ENCODE data around the gene IRF2BP2. TPM values are rescaled to one million over a fixed set of nuclear protein-coding genes. Genes with fewer than 3 reads are reported as not detected.

IRF2BP2 gene
- total RNA-seq, 4 donors from 2014 or later = 82.7 to 120 (median 93.3) TPM

- Histone ChIP-seq H3K27me3 (no peaks in the 10 kb centered on the region), H3K4me1 (peaks cover 0 to 2% (median 0%) of the 10 kb centered on the region in 4 donors), H3K4me3 (no peak overlapping the region), H3K9me3 (no peaks in the 10 kb centered on the region), H3K36me3 (no peaks in the 10 kb centered on the region), H3K27ac (no peak overlapping the region)
- TF ChIP-seq POLR2A (IDR thresholded peaks at IDR 0.05) (no peak), POLR2AphosphoS5 (IDR thresholded peaks at IDR 0.05) (no peak), CTCF (IDR thresholded peaks at IDR 0.05) (no peak), EP300 (IDR thresholded peaks at IDR 0.05; ENCODE audit: low read depth) (no peak)
- in situ Hi-C loops (cut with MboI; ENCODE audit: low pct_ligation_motif_present in 1 of 4, low pct_unique_long_range_greater_than_20kb in 1 of 4, low sequenced_read_pairs in 3 of 4) = no loop called here
- DNase-seq = no peak
- intact Hi-C loops (cut with DNase I; ENCODE audit: low total_unique reads) = no loop called here
- 88 to 100% methylated on average over 1 of the region's 1 CpG for WGBS, 2 donors (ENCODE audit: low coverage in 1 of 2)
These were observed 41.6 kb downstream of the IRF2BP2 start for GRCh38 chr1:234568345-234568744.

- 98 to 100% methylated on average over 2 of the region's 2 CpGs for WGBS, 2 donors (ENCODE audit: low coverage in 1 of 2)
- no peak overlapping the region for H3K27ac ChIP-seq
These were observed 44.8 kb downstream of the IRF2BP2 start for GRCh38 chr1:234565132-234565531.

GRCh38 chr1:234564035-234565029 lies 45.6 kb downstream of the IRF2BP2 start:
- H3K4me3 ChIP-seq = no peak overlapping the region
- H3K9me3 ChIP-seq = no peaks in the 10 kb centered on the region
- intact Hi-C loops (cut with DNase I; ENCODE audit: low total_unique reads) = loop anchor here (2.0 kb wide), 1 partner anchor 28 kb away; no protein-coding TSS in a partner anchor
- H3K4me1 ChIP-seq = no peaks in the 10 kb centered on the region
- in situ Hi-C loops (cut with MboI; ENCODE audit: low pct_ligation_motif_present in 1 of 4, low pct_unique_long_range_greater_than_20kb in 1 of 4, low sequenced_read_pairs in 3 of 4) = no loop called here
- no peaks in the 10 kb centered on the region for H3K27me3 ChIP-seq
- 76 to 80% methylated on average over 6 to 7 of the region's 7 CpGs for WGBS, 2 donors (ENCODE audit: low coverage in 1 of 2)
- DNase-seq = no peak
- no peak overlapping the region for H3K27ac ChIP-seq
- TF ChIP-seq POLR2AphosphoS5 (IDR thresholded peaks at IDR 0.05) (no peak), CTCF (IDR thresholded peaks at IDR 0.05) (no peak), POLR2A (IDR thresholded peaks at IDR 0.05) (no peak), EP300 (IDR thresholded peaks at IDR 0.05; ENCODE audit: low read depth) (no peak)
- H3K36me3 ChIP-seq = no peaks in the 10 kb centered on the region

More at GRCh38 chr1:234565132-234565531, 44.8 kb downstream of the IRF2BP2 start:
- in situ Hi-C loops (cut with MboI; ENCODE audit: low pct_ligation_motif_present in 1 of 4, low pct_unique_long_range_greater_than_20kb in 1 of 4, low sequenced_read_pairs in 3 of 4) = no loop called here
- Histone ChIP-seq H3K4me3 (no peak overlapping the region), H3K36me3 (no peaks in the 10 kb centered on the region), H3K4me1 (no peaks in the 10 kb centered on the region), H3K9me3 (no peaks in the 10 kb centered on the region), H3K27me3 (no peaks in the 10 kb centered on the region)
- no peak for DNase-seq
- TF ChIP-seq POLR2AphosphoS5 (IDR thresholded peaks at IDR 0.05) = no peak
- TF ChIP-seq CTCF (IDR thresholded peaks at IDR 0.05) = no peak
- TF ChIP-seq EP300 (IDR thresholded peaks at IDR 0.05; ENCODE audit: low read depth) = no peak
- TF ChIP-seq POLR2A (IDR thresholded peaks at IDR 0.05) = no peak
- intact Hi-C loops (cut with DNase I; ENCODE audit: low total_unique reads) = loop anchor here (2.0 kb wide), 1 partner anchor 28 kb away; no protein-coding TSS in a partner anchor

- no peak for TF ChIP-seq POLR2AphosphoS5 (IDR thresholded peaks at IDR 0.05)
- TF ChIP-seq CTCF (IDR thresholded peaks at IDR 0.05) = no peak
- no peak for TF ChIP-seq POLR2A (IDR thresholded peaks at IDR 0.05)
- no peak for TF ChIP-seq EP300 (IDR thresholded peaks at IDR 0.05; ENCODE audit: low read depth)
- Histone ChIP-seq H3K36me3 (no peaks in the 10 kb centered on the region), H3K9me3 (no peaks in the 10 kb centered on the region), H3K4me1 (no peaks in the 10 kb centered on the region), H3K4me3 (no peak overlapping the region), H3K27me3 (no peaks in the 10 kb centered on the region), H3K27ac (peak overlapping the region in 2 of 4 donors; percentile 9 to 56)
- DNase-seq = no peak
- 50 to 75% methylated on average over 1 to 7 of the region's 7 CpGs for WGBS, 2 donors (ENCODE audit: low coverage in 1 of 2)
- intact Hi-C loops (cut with DNase I; ENCODE audit: low total_unique reads) = no loop called here
- in situ Hi-C loops (cut with MboI; ENCODE audit: low pct_ligation_motif_present in 1 of 4, low pct_unique_long_range_greater_than_20kb in 1 of 4, low sequenced_read_pairs in 3 of 4) = no loop called here
These were observed 47.6 kb downstream of the IRF2BP2 start for GRCh38 chr1:234562334-234562733.

Measured in transverse colon (tissue), 4 donors.